Muscle layer of duodenum (tissue), 2 donors: ENCODE results near the gene TTC1.

Experiments
- H3K27ac ChIP-seq: one replicate; pipeline ENCODE4 v1.7.0; 2013; ENCODE audit warnings: mild to moderate bottlenecking, low read length
- H3K27me3 ChIP-seq: one replicate; pipeline ENCODE4 v1.7.0; 2013; ENCODE audit warnings: low read depth, mild to moderate bottlenecking, control low read depth, low read length
- H3K36me3 ChIP-seq, 2 donors: one replicate each; pipeline ENCODE4 v1.7.0; 2013; ENCODE audit warnings: low read length in 2 of 2, control low read depth in 1 of 2, mild to moderate bottlenecking in 1 of 2; ENCODE audit not compliant: insufficient read depth in 2 of 2, control insufficient read depth in 1 of 2
- H3K4me1 ChIP-seq, 2 donors: one replicate each; pipeline ENCODE4 v1.7.0; 2013; ENCODE audit warnings: low read length in 2 of 2, mild to moderate bottlenecking in 2 of 2, control low read depth in 1 of 2, moderate library complexity in 1 of 2; ENCODE audit not compliant: insufficient read depth in 2 of 2, control insufficient read depth in 1 of 2
- H3K4me3 ChIP-seq, 2 donors: one replicate each; pipeline ENCODE4 v1.7.0; 2013; ENCODE audit warnings: low read length in 2 of 2, low read depth in 1 of 2, mild to moderate bottlenecking in 1 of 2
- H3K9me3 ChIP-seq, 2 donors: one replicate each; pipeline ENCODE4 v1.7.0; 2013; ENCODE audit warnings: low read length in 2 of 2, control low read depth in 1 of 2, mild to moderate bottlenecking in 1 of 2; ENCODE audit not compliant: control insufficient read depth in 1 of 2
- donor health status: healthy.

TTC1 gene

GRCh38 chr5:160088805-160089204, 79.9 kb downstream of the TTC1 start:
- Histone ChIP-seq H3K27me3 (no peaks in the 10 kb centered on the region), H3K36me3 (peaks cover 19% of the 10 kb centered on the region in 2 donors), H3K4me3 (no peak overlapping the region), H3K9me3 (no peaks in the 10 kb centered on the region), H3K4me1 (no peaks in the 10 kb centered on the region), H3K27ac (no peak overlapping the region)

- H3K27ac ChIP-seq, result no peak overlapping the region
- H3K9me3 ChIP-seq, result no peaks in the 10 kb centered on the region
- no peak overlapping the region for H3K4me3 ChIP-seq
- peaks cover 17 to 19% of the 10 kb centered on the region in 2 donors for H3K36me3 ChIP-seq
- no peaks in the 10 kb centered on the region for H3K4me1 ChIP-seq
- no peaks in the 10 kb centered on the region for H3K27me3 ChIP-seq
Observed at GRCh38 chr5:160089531-160089930, 80.6 kb downstream of the TTC1 start.

- Histone ChIP-seq H3K4me1 (no peaks in the 10 kb centered on the region), H3K27ac (no peak overlapping the region), H3K4me3 (no peak overlapping the region), H3K9me3 (no peaks in the 10 kb centered on the region), H3K36me3 (peaks cover 17 to 19% of the 10 kb centered on the region in 2 donors), H3K27me3 (no peaks in the 10 kb centered on the region)
Observed at GRCh38 chr5:160090059-160090458, 81.1 kb downstream of the TTC1 start.

- peaks cover 17 to 19% of the 10 kb centered on the region in 2 donors for H3K36me3 ChIP-seq
- H3K9me3 ChIP-seq, result no peaks in the 10 kb centered on the region
- H3K27me3 ChIP-seq, result no peaks in the 10 kb centered on the region
- no peak overlapping the region for H3K4me3 ChIP-seq
- no peaks in the 10 kb centered on the region for H3K4me1 ChIP-seq
- no peak overlapping the region for H3K27ac ChIP-seq
Observed at GRCh38 chr5:160092514-160092913, 83.6 kb downstream of the TTC1 start.

- H3K4me1 ChIP-seq, result peaks cover 0 to 2% of the 10 kb centered on the region in 2 donors
- peaks cover 17 to 19% of the 10 kb centered on the region in 2 donors for H3K36me3 ChIP-seq
- H3K27me3 ChIP-seq, result no peaks in the 10 kb centered on the region
- no peak overlapping the region for H3K4me3 ChIP-seq
- no peak overlapping the region for H3K27ac ChIP-seq
- no peaks in the 10 kb centered on the region for H3K9me3 ChIP-seq
Observed at GRCh38 chr5:160092960-160093707, 84.2 kb downstream of the TTC1 start.

- H3K4me3 ChIP-seq, result no peak overlapping the region
- no peaks in the 10 kb centered on the region for H3K27me3 ChIP-seq
- peaks cover 0 to 3% of the 10 kb centered on the region in 2 donors for H3K4me1 ChIP-seq
- H3K27ac ChIP-seq, result no peak overlapping the region
- H3K36me3 ChIP-seq, result peaks cover 17 to 19% of the 10 kb centered on the region in 2 donors
- H3K9me3 ChIP-seq, result no peaks in the 10 kb centered on the region
Observed at GRCh38 chr5:160096178-160096577, 87.2 kb downstream of the TTC1 start.

- Histone ChIP-seq H3K9me3 (no peaks in the 10 kb centered on the region), H3K36me3 (peaks cover 9% of the 10 kb centered on the region in 2 donors), H3K4me3 (no peak overlapping the region), H3K27me3 (no peaks in the 10 kb centered on the region), H3K27ac (no peak overlapping the region), H3K4me1 (peaks cover 0 to 3% of the 10 kb centered on the region in 2 donors)
Observed at GRCh38 chr5:160097991-160098390, 89.1 kb downstream of the TTC1 start.

- Histone ChIP-seq H3K27me3 (no peaks in the 10 kb centered on the region), H3K4me1 (peaks cover 0 to 5% of the 10 kb centered on the region in 2 donors), H3K27ac (no peak overlapping the region), H3K9me3 (no peaks in the 10 kb centered on the region), H3K36me3 (no peaks in the 10 kb centered on the region), H3K4me3 (no peak overlapping the region)
Observed at GRCh38 chr5:160105686-160106360, 96.9 kb downstream of the TTC1 start.

- Histone ChIP-seq H3K27ac (no peak overlapping the region), H3K4me3 (no peak overlapping the region), H3K27me3 (no peaks in the 10 kb centered on the region), H3K9me3 (no peaks in the 10 kb centered on the region), H3K4me1 (peaks cover 0 to 5% of the 10 kb centered on the region in 2 donors), H3K36me3 (peaks cover 5 to 13% of the 10 kb centered on the region in 2 donors)
Observed at GRCh38 chr5:160108124-160108523, 99.2 kb downstream of the TTC1 start.
